ENCODE measurements around the gene RAP1GAP.
A peak's percentile ranks its signal among the peaks of the same experiment; 100 is the strongest.

RAP1GAP gene

DNA sequence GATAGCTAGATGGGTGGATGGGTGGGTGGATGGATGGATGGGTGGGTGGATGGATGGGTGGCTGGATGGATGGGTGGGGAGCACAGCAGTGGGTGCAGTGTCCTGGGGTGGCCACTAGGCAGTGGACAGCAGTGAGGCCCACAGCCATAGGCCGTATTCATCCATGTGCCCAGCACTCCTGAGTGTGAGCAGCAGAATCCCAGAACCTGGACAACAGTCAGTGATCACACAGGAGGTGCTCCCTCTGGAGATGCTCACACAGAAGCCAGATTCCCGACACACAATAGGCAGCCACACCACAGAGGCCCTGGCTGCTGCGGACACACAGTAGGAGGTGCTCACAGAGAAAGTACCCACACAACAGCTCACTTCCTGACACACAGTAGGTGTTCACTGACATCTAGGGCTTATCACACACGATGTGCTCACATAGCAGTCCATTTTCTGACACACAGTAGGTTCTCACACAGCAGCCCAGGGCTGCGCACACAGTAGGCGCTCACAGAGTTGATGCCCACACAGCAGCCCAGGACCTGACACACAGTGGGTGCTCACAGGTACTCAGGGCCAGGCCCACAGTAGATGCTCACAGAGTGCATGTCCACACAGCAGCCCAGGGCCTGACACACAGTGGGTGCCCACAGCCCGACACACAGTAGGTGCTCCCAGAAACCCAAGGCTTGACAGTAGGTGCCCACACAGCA lies 64.0 kb downstream of the RAP1GAP start:
- H3K9me3 ChIP-seq: no peaks in the 10 kb centered on the region
- H3K36me3 ChIP-seq (replicated peaks): no peaks in the 10 kb centered on the region
- H3K27me3 ChIP-seq (ENCODE audit: low read depth): no peaks in the 10 kb centered on the region
- in situ Hi-C loops (cut with MboI; ENCODE audit: low sequenced_read_pairs): no loop called here
- DNase-seq (ENCODE audit: low spot score in 2 of 2): no peak
- peaks cover 7% of the 10 kb centered on the region; the same call in 1 of the 2 replicates for H3K4me1 ChIP-seq
- H3K4me3 ChIP-seq: no peak overlapping the region

DNA sequence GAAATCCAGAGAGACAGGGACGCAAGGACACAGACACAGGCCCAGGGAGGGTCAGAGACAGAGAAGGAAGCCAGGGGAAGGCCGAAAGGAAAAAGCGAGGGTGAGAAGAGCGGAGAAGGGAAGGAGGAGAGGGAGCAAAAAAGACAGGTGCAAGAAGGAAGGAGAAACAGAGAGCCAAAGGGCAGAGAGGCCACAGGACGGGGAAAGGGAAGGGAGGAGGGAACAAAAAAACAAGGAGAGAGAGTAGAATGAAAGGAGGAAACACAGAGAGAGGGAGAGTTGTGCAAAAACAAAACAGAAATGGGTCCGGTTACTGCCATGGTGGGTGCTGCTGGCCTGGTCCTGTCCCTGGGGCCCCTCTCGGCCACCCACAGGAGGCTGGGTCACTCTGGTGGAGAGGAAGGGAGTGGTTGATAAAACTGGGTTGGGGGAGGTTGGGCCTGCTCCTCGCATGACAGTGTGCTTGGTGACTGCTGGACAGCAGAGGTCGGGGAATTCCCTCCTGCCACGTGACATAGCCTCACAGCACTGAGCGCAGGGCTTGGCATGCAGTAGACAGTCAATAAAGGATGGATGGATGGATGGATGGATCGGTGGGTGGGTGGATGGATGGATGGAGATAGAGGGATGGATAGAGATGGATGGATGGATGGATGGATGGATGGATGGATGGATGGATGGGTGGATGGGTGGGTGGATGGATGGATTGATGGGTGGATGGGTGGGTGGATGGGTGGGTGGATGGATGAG lies 64.8 kb downstream of the RAP1GAP start:
- no peaks in the 10 kb centered on the region for H3K36me3 ChIP-seq (replicated peaks)
- no peaks in the 10 kb centered on the region for H3K9me3 ChIP-seq
- no peaks in the 10 kb centered on the region for H3K27me3 ChIP-seq (ENCODE audit: low read depth)
- in situ Hi-C loops (cut with MboI; ENCODE audit: low sequenced_read_pairs): no loop called here
- no peak for DNase-seq (ENCODE audit: low spot score in 2 of 2)
- peaks cover 7% of the 10 kb centered on the region; the same call in 1 of the 2 replicates for H3K4me1 ChIP-seq
- H3K4me3 ChIP-seq: no peak overlapping the region

DNA sequence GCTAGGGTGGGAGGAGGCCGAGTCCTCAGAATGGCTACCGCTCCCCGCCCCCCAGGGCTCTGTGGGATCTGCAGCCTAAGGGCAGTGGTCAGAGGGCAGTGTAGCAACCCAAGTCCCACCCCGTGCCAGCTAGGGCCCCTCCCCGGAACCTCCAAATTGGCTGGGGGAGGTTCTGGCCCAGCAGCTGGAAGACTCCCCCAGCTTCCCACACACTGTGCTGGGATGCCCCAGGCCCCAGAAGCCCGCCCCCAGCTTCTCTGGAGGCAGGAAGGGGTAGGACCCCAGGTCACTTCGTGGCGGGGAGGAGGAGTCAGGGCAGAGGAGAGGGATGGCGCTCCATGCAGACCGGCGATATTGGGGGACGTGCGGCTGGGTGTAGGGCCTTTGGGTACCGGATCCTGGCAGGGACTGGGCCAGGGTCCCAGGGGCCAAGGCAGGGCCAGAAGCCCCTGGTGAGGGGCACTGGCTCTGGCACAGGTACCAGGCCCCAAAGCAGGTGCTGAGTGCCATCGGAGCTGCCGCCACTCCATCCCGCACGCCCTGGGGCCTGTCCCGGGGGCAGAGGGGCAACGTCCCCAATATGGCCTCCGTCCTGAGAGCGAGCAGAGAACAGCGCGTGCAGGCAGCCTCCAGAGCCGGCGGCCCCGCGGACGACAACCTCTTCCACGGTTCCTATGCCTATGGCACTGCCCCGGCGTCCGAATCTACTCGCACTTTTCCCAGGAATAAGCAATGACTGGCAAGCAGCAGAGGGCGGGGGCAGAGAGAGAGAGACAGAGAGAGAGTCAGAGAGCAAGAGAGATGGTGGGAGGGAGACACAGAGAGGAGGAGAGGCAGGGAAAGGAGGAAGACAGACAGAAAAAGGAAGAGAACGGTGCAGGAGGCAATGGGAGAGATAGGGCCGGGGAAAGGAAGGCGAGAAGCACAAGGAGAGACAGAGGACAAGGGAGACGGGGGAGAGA lies 65.7 kb downstream of the RAP1GAP start:
- Histone ChIP-seq H3K4me1 (peaks cover 7% of the 10 kb centered on the region; the same call in 1 of the 2 replicates), H3K9me3 (no peaks in the 10 kb centered on the region), H3K36me3 (replicated peaks) (no peaks in the 10 kb centered on the region), H3K27me3 (ENCODE audit: low read depth) (no peaks in the 10 kb centered on the region), H3K4me3 (no peak overlapping the region)
- DNase-seq (ENCODE audit: low spot score in 2 of 2): no peak
- in situ Hi-C loops (cut with MboI; ENCODE audit: low sequenced_read_pairs): no loop called here

DNA sequence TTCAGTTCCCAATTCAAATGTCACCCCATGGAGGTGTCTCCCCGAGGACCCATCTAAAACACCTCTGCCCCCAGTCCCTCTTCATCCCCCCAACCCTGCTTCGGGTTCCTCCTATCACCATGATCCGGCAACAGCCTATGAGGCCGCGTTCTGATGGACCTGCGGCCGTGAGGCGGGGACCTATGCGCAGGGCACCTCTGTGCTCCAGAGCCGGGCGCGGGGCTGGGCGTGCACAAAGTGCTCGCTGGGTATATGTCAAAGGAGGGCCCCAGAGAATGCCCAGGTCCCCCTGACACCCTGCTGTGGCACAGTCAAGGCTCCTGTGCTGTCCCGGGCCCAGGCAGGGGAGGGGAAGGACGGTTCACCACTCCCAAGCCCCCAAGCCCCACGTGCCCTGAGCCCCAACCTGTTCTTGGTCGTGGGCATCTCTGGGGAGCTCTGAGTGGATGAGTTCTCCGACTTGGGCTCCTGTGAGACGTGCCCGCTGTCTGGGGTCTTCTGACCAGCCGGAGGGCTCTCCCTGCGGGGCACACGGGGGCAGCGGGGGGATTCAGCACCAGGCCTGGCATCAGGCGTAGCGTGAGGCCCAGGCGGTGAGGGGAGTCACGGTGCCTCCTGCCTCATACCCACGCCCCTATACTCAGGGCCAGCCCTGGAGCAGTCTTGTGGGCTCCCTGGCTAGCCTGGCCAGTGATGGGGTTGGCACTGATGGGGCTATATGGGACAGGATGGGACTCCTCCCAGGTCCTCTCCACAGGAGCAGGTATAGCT lies 67.7 kb downstream of the RAP1GAP start:
- H3K9me3 ChIP-seq: no peaks in the 10 kb centered on the region
- in situ Hi-C loops (cut with MboI; ENCODE audit: low sequenced_read_pairs): no loop called here
- no peaks in the 10 kb centered on the region for H3K27me3 ChIP-seq (ENCODE audit: low read depth)
- no peaks in the 10 kb centered on the region for H3K4me1 ChIP-seq
- no peaks in the 10 kb centered on the region for H3K36me3 ChIP-seq (replicated peaks)
- no peak for DNase-seq (ENCODE audit: low spot score in 2 of 2)
- H3K4me3 ChIP-seq: no peak overlapping the region

DNA sequence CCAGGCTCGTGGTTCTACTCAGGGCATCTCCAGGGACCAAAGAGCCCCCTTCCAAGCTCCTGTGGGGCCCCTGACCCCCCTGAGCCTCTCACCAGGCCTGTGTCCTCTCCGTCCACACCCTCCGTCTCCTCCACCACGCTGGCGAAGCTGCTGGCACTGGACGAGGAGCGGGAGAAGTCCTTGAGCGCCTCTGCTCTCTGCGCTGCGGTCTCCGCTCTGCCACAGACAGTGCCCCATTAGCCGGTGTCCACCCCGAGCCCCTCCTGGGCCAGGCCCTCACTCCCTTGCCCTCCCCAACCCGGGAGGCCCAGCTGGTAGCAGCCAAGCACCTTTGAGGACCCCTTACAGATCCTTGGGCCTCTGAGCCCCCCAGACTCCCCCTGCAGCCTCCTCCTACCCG lies 69.8 kb downstream of the RAP1GAP start:
- Histone ChIP-seq H3K27me3 (ENCODE audit: low read depth) (no peaks in the 10 kb centered on the region), H3K4me3 (no peak overlapping the region), H3K36me3 (replicated peaks) (no peaks in the 10 kb centered on the region), H3K9me3 (no peaks in the 10 kb centered on the region), H3K4me1 (no peaks in the 10 kb centered on the region)
- in situ Hi-C loops (cut with MboI; ENCODE audit: low sequenced_read_pairs): no loop called here
- DNase-seq (ENCODE audit: low spot score in 2 of 2): no peak

DNA sequence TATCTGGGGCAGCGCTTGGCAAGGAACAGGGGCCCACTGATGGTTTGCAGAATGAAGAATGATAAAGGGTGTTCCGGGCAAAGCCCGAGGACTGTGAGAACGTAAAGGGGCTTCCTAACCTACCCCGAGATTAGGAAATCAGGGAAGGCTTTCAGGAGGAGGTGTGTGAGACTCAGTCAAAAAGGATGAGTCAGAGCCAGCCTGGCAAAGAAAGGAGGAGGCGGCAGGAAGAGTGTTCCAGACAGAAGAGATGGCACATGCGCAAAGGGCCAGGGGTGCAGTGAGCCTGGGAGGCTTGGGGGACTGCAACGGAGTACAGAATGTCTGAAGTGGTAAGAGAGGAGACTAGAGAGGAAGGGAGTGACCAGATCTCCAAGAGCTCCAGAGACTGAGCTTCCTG lies 70.3 kb downstream of the RAP1GAP start:
- in situ Hi-C loops (cut with MboI; ENCODE audit: low sequenced_read_pairs): no loop called here
- no peak for DNase-seq (ENCODE audit: low spot score in 2 of 2)
- Histone ChIP-seq H3K4me3 (no peak overlapping the region), H3K9me3 (no peaks in the 10 kb centered on the region), H3K4me1 (no peaks in the 10 kb centered on the region), H3K27me3 (ENCODE audit: low read depth) (no peaks in the 10 kb centered on the region), H3K36me3 (replicated peaks) (no peaks in the 10 kb centered on the region)

DNA sequence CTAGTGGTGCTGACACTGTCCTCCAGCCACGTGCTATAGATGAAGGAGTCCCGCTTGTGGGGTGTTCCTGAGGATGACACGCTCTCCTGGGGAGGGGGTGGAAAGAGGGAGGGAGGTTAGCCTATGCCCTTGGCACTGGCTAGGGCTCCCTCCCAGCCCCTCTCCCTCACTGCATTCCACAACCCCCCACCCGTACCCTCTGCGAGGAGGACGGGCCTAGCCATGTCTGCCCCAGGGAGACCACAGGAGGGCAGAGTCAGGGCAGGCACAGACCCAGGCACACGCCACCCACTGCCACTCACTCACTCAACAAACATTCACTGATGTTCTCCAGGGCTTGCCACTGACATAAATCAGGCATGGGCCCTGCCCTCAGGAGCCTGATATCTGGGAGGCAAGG lies 70.7 kb downstream of the RAP1GAP start:
- H3K9me3 ChIP-seq: no peaks in the 10 kb centered on the region
- no peaks in the 10 kb centered on the region for H3K36me3 ChIP-seq (replicated peaks)
- no peak overlapping the region for H3K4me3 ChIP-seq
- no peaks in the 10 kb centered on the region for H3K27me3 ChIP-seq (ENCODE audit: low read depth)
- no peaks in the 10 kb centered on the region for H3K4me1 ChIP-seq
- in situ Hi-C loops (cut with MboI; ENCODE audit: low sequenced_read_pairs): no loop called here
- no peak for DNase-seq (ENCODE audit: low spot score in 2 of 2)

DNA sequence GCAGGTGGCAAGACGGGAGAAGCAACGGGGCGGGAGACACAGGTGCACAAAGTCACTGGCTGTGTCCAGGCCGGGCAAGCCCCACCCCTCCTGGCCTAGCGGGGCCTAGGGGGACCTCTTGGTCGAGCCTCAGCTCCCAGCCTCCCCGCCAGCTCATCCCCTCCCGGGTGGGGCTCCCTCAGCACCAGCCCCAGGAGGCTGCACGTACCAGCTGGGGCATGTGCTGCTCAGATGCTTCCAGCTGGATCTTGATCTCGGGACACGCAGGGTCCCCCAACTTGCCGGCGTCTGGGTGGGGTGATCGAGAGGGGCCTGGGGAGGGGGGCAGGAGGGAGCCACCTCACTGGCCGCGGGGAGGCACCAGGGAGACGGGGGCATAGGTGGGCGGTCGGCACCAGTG lies 71.4 kb downstream of the RAP1GAP start:
- H3K4me1 ChIP-seq: no peaks in the 10 kb centered on the region
- no peak for DNase-seq (ENCODE audit: low spot score in 2 of 2)
- no peaks in the 10 kb centered on the region for H3K36me3 ChIP-seq (replicated peaks)
- H3K9me3 ChIP-seq: no peaks in the 10 kb centered on the region
- no peak overlapping the region for H3K4me3 ChIP-seq
- in situ Hi-C loops (cut with MboI; ENCODE audit: low sequenced_read_pairs): no loop called here
- no peaks in the 10 kb centered on the region for H3K27me3 ChIP-seq (ENCODE audit: low read depth)

DNA sequence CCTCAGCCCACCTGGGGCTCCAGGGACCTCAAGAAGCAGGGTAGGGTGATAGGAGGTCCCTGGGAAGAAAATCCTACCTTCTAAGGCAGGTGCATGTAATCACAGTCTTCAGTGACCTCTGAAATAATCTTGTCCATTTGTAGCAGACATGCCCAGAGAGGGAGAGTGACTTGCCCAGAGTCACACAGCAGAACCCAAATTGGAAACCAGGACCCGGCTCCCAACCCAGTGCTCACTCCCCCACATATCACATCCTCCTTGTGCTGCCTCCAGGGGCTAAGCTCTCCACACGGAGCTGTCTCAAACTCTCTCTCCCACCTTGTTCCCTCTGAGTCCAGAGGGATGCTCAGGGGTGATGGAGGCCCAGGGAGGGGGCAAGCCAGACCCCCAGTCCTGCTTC lies 72.5 kb downstream of the RAP1GAP start:
- Histone ChIP-seq H3K36me3 (replicated peaks) (no peaks in the 10 kb centered on the region), H3K27me3 (ENCODE audit: low read depth) (no peaks in the 10 kb centered on the region), H3K9me3 (no peaks in the 10 kb centered on the region), H3K4me1 (no peaks in the 10 kb centered on the region), H3K4me3 (no peak overlapping the region)
- DNase-seq (ENCODE audit: low spot score in 2 of 2): no peak
- in situ Hi-C loops (cut with MboI; ENCODE audit: low sequenced_read_pairs): no loop called here

DNA sequence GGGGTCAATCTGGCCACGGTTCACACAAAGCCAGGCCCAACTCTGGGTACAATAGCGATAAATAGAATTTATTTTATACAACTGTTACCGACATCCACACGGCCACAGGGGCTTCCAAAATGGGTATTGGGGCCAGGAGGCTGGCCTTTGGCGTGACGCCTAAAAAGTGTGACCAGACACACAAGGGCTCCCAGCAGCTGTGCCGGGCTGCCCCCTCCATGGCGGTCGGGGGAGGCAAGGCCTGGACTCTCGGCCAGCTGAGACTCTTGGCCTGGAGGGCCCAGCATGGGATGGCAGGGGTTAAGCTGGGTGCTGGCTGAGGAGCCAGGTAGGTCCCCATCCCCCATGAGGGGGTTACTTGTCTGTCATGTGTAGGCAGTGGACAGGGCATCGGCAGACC lies 73.0 kb downstream of the RAP1GAP start:
- Histone ChIP-seq H3K27me3 (ENCODE audit: low read depth) (no peaks in the 10 kb centered on the region), H3K36me3 (replicated peaks) (no peaks in the 10 kb centered on the region), H3K4me1 (no peaks in the 10 kb centered on the region), H3K9me3 (no peaks in the 10 kb centered on the region), H3K4me3 (no peak overlapping the region)
- DNase-seq (ENCODE audit: low spot score in 2 of 2): no peak
- in situ Hi-C loops (cut with MboI; ENCODE audit: low sequenced_read_pairs): no loop called here

DNA sequence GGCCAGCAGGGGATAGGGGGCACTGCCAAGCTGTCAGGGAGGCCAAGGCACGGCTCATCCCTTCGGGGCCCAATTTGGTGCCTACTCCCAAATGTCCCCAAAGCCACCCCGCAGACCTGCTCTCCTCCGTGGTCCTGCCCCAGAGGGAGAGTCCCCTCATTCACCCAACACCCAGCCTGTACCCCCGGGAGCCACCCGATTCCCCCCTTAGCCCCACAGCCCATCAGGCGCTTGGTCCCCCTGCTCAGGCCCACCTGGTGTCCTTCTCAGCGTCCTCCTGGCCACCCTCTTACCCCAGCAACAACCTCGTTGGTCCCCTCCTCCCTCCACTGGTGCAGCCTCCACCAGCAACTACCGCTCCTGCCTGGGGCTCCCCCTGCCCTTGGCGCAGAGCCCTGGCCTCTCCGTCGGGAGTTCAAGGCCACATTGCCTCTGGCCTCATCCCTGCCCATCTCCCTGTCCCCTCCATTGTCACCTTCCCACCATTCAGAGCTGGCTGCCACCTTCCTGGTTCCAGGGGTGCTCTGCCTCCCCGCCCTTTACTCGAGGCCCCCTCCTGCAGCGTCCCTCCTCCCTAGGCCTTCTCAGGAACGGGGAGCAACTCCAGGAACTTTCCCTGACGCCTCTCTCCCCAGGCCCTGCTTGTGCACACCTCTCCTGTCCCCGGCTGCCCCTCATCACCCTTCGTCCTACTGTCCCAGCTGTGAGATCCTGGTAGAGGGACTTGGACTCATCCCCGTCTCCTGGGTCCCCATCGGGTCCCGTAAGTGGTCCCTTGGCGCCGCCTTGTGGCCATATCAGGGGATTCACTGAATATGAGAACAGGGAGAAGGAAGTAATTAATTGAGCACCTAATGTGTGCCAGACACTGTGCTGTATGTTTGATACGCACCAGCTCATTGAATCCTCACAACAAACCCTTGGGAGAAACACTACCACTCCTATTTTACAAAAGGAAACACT lies 73.9 kb downstream of the RAP1GAP start:
- H3K27me3 ChIP-seq (ENCODE audit: low read depth): no peaks in the 10 kb centered on the region
- H3K4me1 ChIP-seq: no peaks in the 10 kb centered on the region
- no peaks in the 10 kb centered on the region for H3K36me3 ChIP-seq (replicated peaks)
- DNase-seq (ENCODE audit: low spot score in 2 of 2): peak; percentile 24 to 84
- in situ Hi-C loops (cut with MboI; ENCODE audit: low sequenced_read_pairs): no loop called here
- H3K9me3 ChIP-seq: no peaks in the 10 kb centered on the region
- no peak overlapping the region for H3K4me3 ChIP-seq

DNA sequence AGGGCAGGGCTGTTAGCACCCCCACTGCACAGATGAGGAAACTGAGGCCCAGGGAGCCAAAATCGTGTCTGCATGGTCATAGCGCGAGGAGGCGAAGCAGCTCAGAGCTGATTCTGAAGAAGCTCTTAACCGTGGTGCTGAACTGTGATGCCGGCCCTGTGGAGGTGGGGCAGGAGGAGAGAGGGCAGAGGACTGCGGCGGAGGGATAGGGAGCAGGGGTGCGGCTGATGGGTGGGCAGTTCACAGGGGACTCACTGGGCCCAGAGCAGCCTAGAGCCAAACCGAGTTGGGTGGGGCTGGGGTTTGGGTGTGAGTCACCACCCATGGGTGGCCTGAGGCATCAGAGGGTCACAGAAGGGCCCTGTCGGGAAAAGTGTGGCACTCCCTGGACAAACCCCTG lies 74.7 kb downstream of the RAP1GAP start:
- Histone ChIP-seq H3K4me1 (no peaks in the 10 kb centered on the region), H3K27me3 (ENCODE audit: low read depth) (no peaks in the 10 kb centered on the region), H3K4me3 (no peak overlapping the region), H3K9me3 (no peaks in the 10 kb centered on the region), H3K36me3 (replicated peaks) (no peaks in the 10 kb centered on the region)
- DNase-seq (ENCODE audit: low spot score in 2 of 2): no peak
- in situ Hi-C loops (cut with MboI; ENCODE audit: low sequenced_read_pairs): no loop called here
